ENCODE results near the gene MRPL24.

GRCh38 chr1:156789621-156790318 lies 48.9 kb upstream of the MRPL24 start:
- TF ChIP-seq EP300 (IDR thresholded peaks at IDR 0.05) (no peak), CTCF (IDR thresholded peaks at IDR 0.05) (no peak), POLR2A (IDR thresholded peaks at IDR 0.05) (no peak)
